ENCODE results near the gene CCDC27. TPM values are rescaled to one million over a fixed set of nuclear protein-coding genes. Genes with fewer than 3 reads are reported as not detected.
"Not testable (repeated sequence)": the region's sequence is repeated elsewhere in the genome, so short reads cannot be mapped to it uniquely, and the experiment has no call there.

Gene CCDC27
- total RNA-seq, 1 experiment from 2014 or later = not detected

- ChIA-PET POLR2A (ENCODE audit: unreplicated experiment) (no interaction called here), CTCF (no interaction called here)
- Histone ChIP-seq H3K9me3 (ENCODE audit: low read length) (no peaks in the 10 kb centered on the region), H3K9ac (ENCODE audit: low read length) (no peak overlapping the region), H3K4me3 (ENCODE audit: low read length) (no peak overlapping the region), H3F3A (ENCODE audit: low read length, unreplicated experiment) (no peaks in the 10 kb centered on the region), H3K27me3 (ENCODE audit: low read length) (peaks cover 4% of the 10 kb centered on the region; the same call in 1 of the 2 replicates), H3K27ac (ENCODE audit: low read length) (no peak overlapping the region), H3K36me3 (ENCODE audit: low read depth, low read length) (no peaks in the 10 kb centered on the region), H3K4me1 (ENCODE audit: insufficient read depth, low read length) (peaks cover 7% of the 10 kb centered on the region; the same call in 1 of the 2 replicates), H3K79me2 (ENCODE audit: low read length) (peaks cover 11% of the 10 kb centered on the region), H2AFZ (ENCODE audit: low read length) (no peak overlapping the region), H3K9me2 (replicated peaks; ENCODE audit: low read length) (no peaks in the 10 kb centered on the region), H4K20me1 (ENCODE audit: low read length) (no peaks in the 10 kb centered on the region; the same call in 1 of the 2 replicates), H3K4me2 (ENCODE audit: low read length) (no peak overlapping the region)
- intact Hi-C loops (cut with micrococcal nuclease) = no loop called here
- TF ChIP-seq EZH2phosphoT487 (IDR thresholded peaks at IDR 0.05; ENCODE audit: borderline replicate concordance, low read length) = no peak
- TF ChIP-seq EZH2 (IDR thresholded peaks at IDR 0.05; ENCODE audit: low read length, unreplicated experiment) = no peak
- no peak for TF ChIP-seq CTCF (conservative IDR thresholded peaks at IDR 0.05; ENCODE audit: low read depth, low read length)
- DNase-seq (no peak), ATAC-seq (no peak)
- no TSS peak for BruUV-seq (replicated peaks)
Measured at GRCh38 chr1:3799976-3800685, 47.9 kb downstream of the CCDC27 start.

- H3K4me2 ChIP-seq (ENCODE audit: low read length); H3K9me2 ChIP-seq (replicated peaks; ENCODE audit: low read length); H3K9ac ChIP-seq (ENCODE audit: low read length); H3K9me3 ChIP-seq (ENCODE audit: low read length); DNase-seq; H4K20me1 ChIP-seq (ENCODE audit: low read length); POLR2A ChIA-PET (ENCODE audit: unreplicated experiment); H3K4me3 ChIP-seq (ENCODE audit: low read length); ATAC-seq; H3K79me2 ChIP-seq (ENCODE audit: low read length); CTCF ChIA-PET; H3K27me3 ChIP-seq (ENCODE audit: low read length); H3K36me3 ChIP-seq (ENCODE audit: low read depth, low read length); H2AFZ ChIP-seq (ENCODE audit: low read length); H3K27ac ChIP-seq (ENCODE audit: low read length); H3K4me1 ChIP-seq (ENCODE audit: insufficient read depth, low read length); BruUV-seq (replicated peaks); H3F3A ChIP-seq (ENCODE audit: low read length, unreplicated experiment): not testable (repeated sequence)
- intact Hi-C loops (cut with micrococcal nuclease) = loop anchor here (1.0 kb wide), 1 partner anchor 105 kb away; no protein-coding TSS in a partner anchor
Measured at GRCh38 chr1:3800795-3801194, 48.5 kb downstream of the CCDC27 start.

- Histone ChIP-seq H3K4me3 (ENCODE audit: low read length) (no peak overlapping the region), H4K20me1 (ENCODE audit: low read length) (no peaks in the 10 kb centered on the region), H3K27ac (ENCODE audit: low read length) (no peak overlapping the region), H3K9me2 (replicated peaks; ENCODE audit: low read length) (no peaks in the 10 kb centered on the region), H3K9me3 (ENCODE audit: low read length) (no peaks in the 10 kb centered on the region), H3K79me2 (ENCODE audit: low read length) (no peaks in the 10 kb centered on the region), H3F3A (ENCODE audit: low read length, unreplicated experiment) (no peaks in the 10 kb centered on the region), H2AFZ (ENCODE audit: low read length) (no peak overlapping the region), H3K4me2 (ENCODE audit: low read length) (no peak overlapping the region), H3K4me1 (ENCODE audit: insufficient read depth, low read length) (no peaks in the 10 kb centered on the region), H3K9ac (ENCODE audit: low read length) (no peak overlapping the region), H3K27me3 (ENCODE audit: low read length) (peaks cover 4% of the 10 kb centered on the region; the same call in 1 of the 2 replicates), H3K36me3 (ENCODE audit: low read depth, low read length) (no peaks in the 10 kb centered on the region)
- CTCF ChIA-PET = no interaction called here
- TF ChIP-seq EZH2phosphoT487 (IDR thresholded peaks at IDR 0.05; ENCODE audit: borderline replicate concordance, low read length) = no peak
- TF ChIP-seq CTCF (conservative IDR thresholded peaks at IDR 0.05; ENCODE audit: low read depth, low read length) = no peak
- TF ChIP-seq EZH2 (IDR thresholded peaks at IDR 0.05; ENCODE audit: low read length, unreplicated experiment) = no peak
- ATAC-seq (no peak), DNase-seq (no peak)
- BruUV-seq (replicated peaks) = no TSS peak
- intact Hi-C loops (cut with micrococcal nuclease) = no loop called here
- POLR2A ChIA-PET (ENCODE audit: unreplicated experiment) = no interaction called here
Measured at GRCh38 chr1:3803905-3804626, 51.8 kb downstream of the CCDC27 start.

- H3K9me2 ChIP-seq (replicated peaks; ENCODE audit: low read length); H3K36me3 ChIP-seq (ENCODE audit: low read depth, low read length); H3K9me3 ChIP-seq (ENCODE audit: low read length); H3K79me2 ChIP-seq (ENCODE audit: low read length); ATAC-seq; intact Hi-C loops (cut with micrococcal nuclease); CTCF ChIA-PET; BruUV-seq (replicated peaks); H3K4me2 ChIP-seq (ENCODE audit: low read length); H3F3A ChIP-seq (ENCODE audit: low read length, unreplicated experiment); H3K27me3 ChIP-seq (ENCODE audit: low read length); POLR2A ChIA-PET (ENCODE audit: unreplicated experiment); H3K27ac ChIP-seq (ENCODE audit: low read length); H3K9ac ChIP-seq (ENCODE audit: low read length); H2AFZ ChIP-seq (ENCODE audit: low read length); DNase-seq; H3K4me1 ChIP-seq (ENCODE audit: insufficient read depth, low read length); H3K4me3 ChIP-seq (ENCODE audit: low read length); H4K20me1 ChIP-seq (ENCODE audit: low read length): not testable (repeated sequence)
Measured at GRCh38 chr1:3804627-3804944, 52.3 kb downstream of the CCDC27 start.
